ENCODE data around the gene MICAL3.

Gene MICAL3

DNA sequence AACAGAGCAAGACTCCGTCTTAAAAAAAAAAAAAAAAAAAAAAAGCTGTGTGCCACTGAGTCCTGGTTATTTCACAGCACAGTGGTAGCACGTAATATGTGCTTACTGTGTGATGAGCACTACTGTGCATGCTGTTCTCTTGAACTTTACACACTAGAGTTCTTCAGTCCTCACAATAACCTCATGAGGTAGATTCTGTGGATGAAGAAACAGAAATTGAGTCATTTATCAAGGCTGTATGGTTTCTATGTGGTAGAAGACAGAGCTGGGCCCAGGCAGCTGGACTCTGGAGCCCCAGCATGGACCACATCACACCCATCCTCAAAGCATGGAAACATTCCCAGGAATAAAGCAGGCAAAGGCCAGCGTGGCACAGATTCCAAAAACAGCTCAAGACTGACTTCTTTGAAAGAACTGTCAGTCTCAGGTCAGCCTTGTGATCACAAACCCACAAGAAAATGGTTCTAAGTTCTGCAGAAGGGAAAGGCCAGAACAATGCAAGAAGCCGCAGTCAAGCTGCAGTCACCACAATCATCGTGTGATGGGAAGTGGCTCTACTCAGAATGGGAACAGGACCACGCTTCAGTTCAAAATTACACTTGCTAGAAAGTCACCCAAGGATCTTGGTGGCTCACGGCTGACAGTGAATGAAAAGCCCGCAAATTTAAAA lies 49.5 kb downstream of the MICAL3 start:
- TF ChIP-seq, protein P1, sequence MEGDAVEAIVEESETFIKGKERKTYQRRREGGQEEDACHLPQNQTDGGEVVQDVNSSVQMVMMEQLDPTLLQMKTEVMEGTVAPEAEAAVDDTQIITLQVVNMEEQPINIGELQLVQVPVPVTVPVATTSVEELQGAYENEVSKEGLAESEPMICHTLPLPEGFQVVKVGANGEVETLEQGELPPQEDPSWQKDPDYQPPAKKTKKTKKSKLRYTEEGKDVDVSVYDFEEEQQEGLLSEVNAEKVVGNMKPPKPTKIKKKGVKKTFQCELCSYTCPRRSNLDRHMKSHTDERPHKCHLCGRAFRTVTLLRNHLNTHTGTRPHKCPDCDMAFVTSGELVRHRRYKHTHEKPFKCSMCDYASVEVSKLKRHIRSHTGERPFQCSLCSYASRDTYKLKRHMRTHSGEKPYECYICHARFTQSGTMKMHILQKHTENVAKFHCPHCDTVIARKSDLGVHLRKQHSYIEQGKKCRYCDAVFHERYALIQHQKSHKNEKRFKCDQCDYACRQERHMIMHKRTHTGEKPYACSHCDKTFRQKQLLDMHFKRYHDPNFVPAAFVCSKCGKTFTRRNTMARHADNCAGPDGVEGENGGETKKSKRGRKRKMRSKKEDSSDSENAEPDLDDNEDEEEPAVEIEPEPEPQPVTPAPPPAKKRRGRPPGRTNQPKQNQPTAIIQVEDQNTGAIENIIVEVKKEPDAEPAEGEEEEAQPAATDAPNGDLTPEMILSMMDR (IDR thresholded peaks at IDR 0.05; ENCODE audit: low read depth, low read length, missing control alignments), result no peak
- no peak for DNase-seq (ENCODE audit: extremely low read depth, low read depth)
- H3K4me3 ChIP-seq (replicated peaks; ENCODE audit: low read depth, low read length), result no peak overlapping the region

DNA sequence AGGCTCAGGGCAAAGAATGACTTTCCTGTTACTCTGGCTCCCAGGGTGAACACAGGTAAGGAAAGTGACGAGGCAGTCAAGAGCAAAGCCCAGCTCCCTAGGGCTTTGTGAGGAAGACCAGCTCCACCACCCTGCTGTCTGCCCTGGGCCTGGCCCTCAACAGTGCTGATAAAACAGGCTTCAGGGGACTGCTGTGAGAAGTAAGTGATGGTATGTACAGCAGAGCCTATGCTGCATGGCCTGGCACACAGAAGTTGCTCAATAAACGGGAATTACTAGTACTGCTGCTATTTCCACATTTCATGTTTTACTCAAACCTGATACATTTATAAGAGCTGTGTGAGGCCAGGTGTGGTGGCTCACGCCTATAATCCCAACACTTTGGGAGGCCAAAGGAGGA lies 50.3 kb downstream of the MICAL3 start:
- DNase-seq (ENCODE audit: extremely low read depth, low read depth), result no peak
- TF ChIP-seq, protein P1 (IDR thresholded peaks at IDR 0.05; ENCODE audit: low read depth, low read length, missing control alignments), result no peak
- H3K4me3 ChIP-seq (replicated peaks; ENCODE audit: low read depth, low read length), result no peak overlapping the region

DNA sequence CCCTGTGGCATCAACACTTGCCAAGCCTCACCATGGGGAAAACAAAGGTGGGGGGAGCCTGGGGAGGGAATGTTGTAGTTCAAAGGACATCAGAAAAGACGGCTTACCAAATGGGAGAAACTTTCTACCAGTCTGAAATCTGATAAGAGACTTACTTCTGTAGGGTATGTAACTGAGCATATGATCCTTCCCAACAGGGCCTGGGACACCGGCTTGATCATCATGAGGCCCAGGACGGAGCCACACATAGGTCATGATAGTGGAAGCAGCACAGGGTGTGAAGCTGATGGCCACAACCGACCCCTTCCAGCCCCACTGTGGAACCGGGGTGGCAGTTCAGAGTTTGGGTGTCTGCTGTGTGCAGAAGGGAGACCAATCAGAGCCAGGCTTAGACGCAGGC lies 51.1 kb downstream of the MICAL3 start:
- DNase-seq (ENCODE audit: extremely low read depth, low read depth), result no peak
- TF ChIP-seq, protein P1 (IDR thresholded peaks at IDR 0.05; ENCODE audit: low read depth, low read length, missing control alignments), result no peak
- no peak overlapping the region for H3K4me3 ChIP-seq (replicated peaks; ENCODE audit: low read depth, low read length)

DNA sequence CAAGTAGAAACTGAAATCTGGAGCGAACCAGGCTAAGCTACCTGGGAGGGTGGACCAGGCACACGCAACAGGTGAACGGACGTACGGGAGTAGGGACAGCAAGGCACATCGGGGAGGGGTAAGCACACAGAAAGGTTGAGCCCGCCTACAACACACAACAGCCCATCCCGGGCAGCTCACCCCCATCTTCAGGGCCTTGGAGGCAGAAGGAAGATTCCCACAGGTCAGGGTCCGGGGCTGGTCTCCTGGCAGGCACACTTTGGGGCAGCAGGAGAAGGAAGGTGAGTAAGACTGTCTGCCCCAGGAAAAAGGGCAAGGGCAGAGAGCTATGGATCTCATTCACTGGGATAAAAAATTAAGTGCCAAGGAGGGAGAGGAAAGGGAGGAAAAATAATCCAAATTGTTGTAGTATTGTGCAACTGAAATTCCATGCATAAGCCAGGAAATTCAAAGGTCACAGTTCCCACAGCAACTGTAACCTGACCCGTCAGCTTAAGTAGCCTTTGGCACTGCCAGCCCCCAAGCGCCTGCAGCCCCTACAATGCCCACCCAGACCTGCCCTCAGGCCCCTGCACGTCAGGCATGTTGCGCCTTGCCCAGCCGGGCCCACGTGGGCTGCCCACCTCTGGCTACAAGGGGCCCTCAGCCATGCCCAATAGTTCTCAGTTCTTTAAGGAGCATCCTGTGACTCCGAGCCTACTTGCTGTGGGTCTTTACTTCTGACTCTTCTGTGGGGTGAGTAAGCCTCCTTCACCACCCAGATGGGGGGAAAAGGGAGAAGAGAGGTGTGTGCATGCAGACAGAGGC lies 51.8 kb downstream of the MICAL3 start:
- TF ChIP-seq, protein P1 (IDR thresholded peaks at IDR 0.05; ENCODE audit: low read depth, low read length, missing control alignments), result no peak
- peak; percentile 45 for DNase-seq (ENCODE audit: extremely low read depth, low read depth)
- no peak overlapping the region for H3K4me3 ChIP-seq (replicated peaks; ENCODE audit: low read depth, low read length)

DNA sequence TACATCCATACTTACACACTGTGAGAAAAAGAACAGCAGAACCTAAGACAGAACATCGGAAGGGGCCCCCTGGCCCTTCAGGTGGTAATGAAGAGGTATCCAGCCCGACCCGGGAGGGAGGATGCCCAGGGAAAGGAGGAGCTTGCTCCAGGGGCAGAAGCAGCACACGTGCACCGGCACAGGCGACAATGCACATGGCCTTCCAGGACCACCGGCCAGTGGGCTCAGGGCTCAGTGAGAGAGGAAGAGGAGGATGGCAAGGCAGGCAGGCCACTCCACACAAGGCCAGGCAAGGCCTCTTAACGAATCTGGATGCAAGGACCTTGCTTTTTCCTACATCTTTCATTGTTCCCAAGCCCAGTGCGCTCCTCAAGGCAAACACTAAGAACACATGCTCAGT lies 52.6 kb downstream of the MICAL3 start:
- TF ChIP-seq, protein P1 (IDR thresholded peaks at IDR 0.05; ENCODE audit: low read depth, low read length, missing control alignments), result no peak
- DNase-seq (ENCODE audit: extremely low read depth, low read depth), result no peak
- H3K4me3 ChIP-seq (replicated peaks; ENCODE audit: low read depth, low read length), result no peak overlapping the region

DNA sequence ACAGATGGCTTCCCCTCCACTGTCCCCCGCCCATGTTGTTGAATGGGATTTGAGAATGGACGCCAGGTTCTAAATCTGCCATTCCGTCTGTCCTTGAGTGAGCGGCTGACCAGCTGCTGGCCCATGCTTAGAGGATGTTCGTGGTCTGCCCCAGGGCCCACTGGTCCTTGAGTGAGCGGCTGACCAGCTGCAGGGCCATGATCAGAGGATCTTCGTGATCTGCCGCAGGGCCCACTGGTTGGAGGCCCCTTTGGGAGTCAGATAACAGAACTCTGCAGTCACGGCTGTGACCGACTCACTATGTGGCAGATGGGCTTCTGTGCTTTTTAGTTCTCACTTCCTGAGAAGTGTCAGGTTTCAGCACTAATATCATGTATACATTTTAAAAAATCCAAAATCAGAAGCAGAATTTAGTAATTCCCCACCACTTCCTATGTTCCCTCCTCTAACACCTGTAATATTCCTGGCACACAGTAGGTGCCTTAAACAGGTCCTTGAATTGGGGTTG lies 54.1 kb downstream of the MICAL3 start:
- no peak for DNase-seq (ENCODE audit: extremely low read depth, low read depth)
- H3K4me3 ChIP-seq (replicated peaks; ENCODE audit: low read depth, low read length), result no peak overlapping the region
- TF ChIP-seq, protein P1 (IDR thresholded peaks at IDR 0.05; ENCODE audit: low read depth, low read length, missing control alignments), result no peak

Measured in HFF-Myc (cell line).